ENCODE results near the gene TMEM244.

Gene TMEM244

GRCh38 chr6:129875610-129876520 is 14.8 kb upstream of the TMEM244 start:
- Histone ChIP-seq H3K27me3 (ENCODE audit: insufficient read depth, low read depth, severe bottlenecking) (no peaks in the 10 kb centered on the region), H3K36me3 (no peaks in the 10 kb centered on the region), H3K9me3 (ENCODE audit: severe bottlenecking) (peaks cover 3% of the 10 kb centered on the region), H3K27ac (no peak overlapping the region), H3K4me3 (ENCODE audit: low read depth, low read length) (no peak overlapping the region)
- TF ChIP-seq, protein P1, sequence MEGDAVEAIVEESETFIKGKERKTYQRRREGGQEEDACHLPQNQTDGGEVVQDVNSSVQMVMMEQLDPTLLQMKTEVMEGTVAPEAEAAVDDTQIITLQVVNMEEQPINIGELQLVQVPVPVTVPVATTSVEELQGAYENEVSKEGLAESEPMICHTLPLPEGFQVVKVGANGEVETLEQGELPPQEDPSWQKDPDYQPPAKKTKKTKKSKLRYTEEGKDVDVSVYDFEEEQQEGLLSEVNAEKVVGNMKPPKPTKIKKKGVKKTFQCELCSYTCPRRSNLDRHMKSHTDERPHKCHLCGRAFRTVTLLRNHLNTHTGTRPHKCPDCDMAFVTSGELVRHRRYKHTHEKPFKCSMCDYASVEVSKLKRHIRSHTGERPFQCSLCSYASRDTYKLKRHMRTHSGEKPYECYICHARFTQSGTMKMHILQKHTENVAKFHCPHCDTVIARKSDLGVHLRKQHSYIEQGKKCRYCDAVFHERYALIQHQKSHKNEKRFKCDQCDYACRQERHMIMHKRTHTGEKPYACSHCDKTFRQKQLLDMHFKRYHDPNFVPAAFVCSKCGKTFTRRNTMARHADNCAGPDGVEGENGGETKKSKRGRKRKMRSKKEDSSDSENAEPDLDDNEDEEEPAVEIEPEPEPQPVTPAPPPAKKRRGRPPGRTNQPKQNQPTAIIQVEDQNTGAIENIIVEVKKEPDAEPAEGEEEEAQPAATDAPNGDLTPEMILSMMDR (IDR thresholded peaks at IDR 0.05; ENCODE audit: low read depth, low read length) = no peak
- no peak for DNase-seq

- no peaks in the 10 kb centered on the region for H3K36me3 ChIP-seq
- H3K27me3 ChIP-seq (ENCODE audit: insufficient read depth, low read depth, severe bottlenecking) = no peaks in the 10 kb centered on the region
- no peak overlapping the region for H3K27ac ChIP-seq
- H3K4me3 ChIP-seq (ENCODE audit: low read depth, low read length) = no peak overlapping the region
- TF ChIP-seq, protein P1 (IDR thresholded peaks at IDR 0.05; ENCODE audit: low read depth, low read length) = no peak
- H3K9me3 ChIP-seq (ENCODE audit: severe bottlenecking) = peaks cover 3% of the 10 kb centered on the region
- no peak for DNase-seq
Measured at GRCh38 chr6:129874837-129875236, 13.7 kb upstream of the TMEM244 start.

- Histone ChIP-seq H3K36me3 (no peaks in the 10 kb centered on the region), H3K27me3 (ENCODE audit: insufficient read depth, low read depth, severe bottlenecking) (no peaks in the 10 kb centered on the region), H3K9me3 (ENCODE audit: severe bottlenecking) (no peaks in the 10 kb centered on the region), H3K4me3 (ENCODE audit: low read depth, low read length) (no peak overlapping the region), H3K27ac (no peak overlapping the region)
- no peak for DNase-seq
- TF ChIP-seq, protein P1 (IDR thresholded peaks at IDR 0.05; ENCODE audit: low read depth, low read length) = no peak
Measured at GRCh38 chr6:129872586-129872985, 11.5 kb upstream of the TMEM244 start.

DNA sequence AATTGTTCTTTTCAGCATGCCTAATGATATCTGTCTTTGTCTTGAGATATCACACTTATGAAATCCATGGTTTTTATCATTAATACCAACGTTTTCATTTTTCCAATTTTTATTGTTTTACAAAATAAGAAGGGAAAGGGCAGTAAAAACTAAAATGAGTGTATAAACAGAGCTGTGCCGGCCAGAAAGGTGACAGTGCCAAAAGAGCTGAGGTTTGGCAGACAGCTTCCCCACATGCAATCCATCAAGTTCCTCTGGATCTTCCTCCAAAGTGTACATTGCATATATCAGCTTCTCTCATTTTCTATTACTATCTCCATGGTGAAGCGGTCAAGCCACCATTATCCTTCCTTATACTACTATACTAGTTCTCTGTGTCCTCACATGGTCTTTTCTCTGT is 10.1 kb upstream of the TMEM244 start:
- Histone ChIP-seq H3K36me3 (no peaks in the 10 kb centered on the region), H3K27me3 (ENCODE audit: insufficient read depth, low read depth, severe bottlenecking) (no peaks in the 10 kb centered on the region), H3K4me3 (ENCODE audit: low read depth, low read length) (no peak overlapping the region), H3K9me3 (ENCODE audit: severe bottlenecking) (no peaks in the 10 kb centered on the region), H3K27ac (no peak overlapping the region)
- no peak for DNase-seq
- TF ChIP-seq, protein P1 (IDR thresholded peaks at IDR 0.05; ENCODE audit: low read depth, low read length) = no peak

DNA sequence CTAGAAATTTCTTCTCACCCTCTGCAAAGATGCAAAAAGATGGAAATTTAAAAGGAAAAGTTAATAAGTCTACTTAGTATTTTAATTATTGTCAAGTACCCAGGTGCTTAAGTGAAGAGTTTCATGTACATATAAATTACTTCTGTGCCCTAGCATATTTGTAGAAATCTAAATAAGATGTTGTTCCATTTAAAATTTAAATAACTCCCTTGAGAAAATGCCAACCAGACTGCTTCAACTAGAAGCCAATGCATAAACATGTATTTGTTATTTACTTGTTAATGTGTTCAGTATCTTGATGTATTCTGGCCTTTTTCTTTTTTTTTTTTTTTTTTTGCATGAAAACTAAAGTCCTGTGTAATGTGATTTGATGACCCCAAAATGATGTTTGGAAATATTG is 6.3 kb upstream of the TMEM244 start:
- H3K27me3 ChIP-seq (ENCODE audit: insufficient read depth, low read depth, severe bottlenecking) = no peaks in the 10 kb centered on the region

More for the DNA sequence above, 6.3 kb upstream of the TMEM244 start:
- Histone ChIP-seq H3K9me3 (ENCODE audit: severe bottlenecking) (no peaks in the 10 kb centered on the region), H3K4me3 (ENCODE audit: low read depth, low read length) (no peak overlapping the region), H3K36me3 (no peaks in the 10 kb centered on the region), H3K27ac (no peak overlapping the region)
- TF ChIP-seq, protein P1 (IDR thresholded peaks at IDR 0.05; ENCODE audit: low read depth, low read length) = no peak
- no peak for DNase-seq

All from WERI-Rb-1 (cell line).